Immature natural killer cell (primary cell): ENCODE results near the gene MAT2A. TPM values are rescaled to one million over a fixed set of nuclear protein-coding genes. Genes with fewer than 3 reads are reported as not detected.
"Not testable (repeated sequence)": the region's sequence is repeated elsewhere in the genome, so short reads cannot be mapped to it uniquely, and the experiment has no call there.

Source experiments
- DNase-seq, 3 donors: peaks; one replicate each; pipeline ENCODE4 v3.0.0; 2022; ENCODE audit warnings: mixed read lengths in 1 of 3
- H3K27ac Mint-ChIP-seq, 6 donors: one replicate each; pipeline ENCODE4 v1.8.0; 2020; ENCODE audit warnings: mixed read lengths in 6 of 6, mild to moderate bottlenecking in 5 of 6, inconsistent platforms in 4 of 6, moderate library complexity in 3 of 6
- H3K27me3 Mint-ChIP-seq, 3 donors: one replicate each; pipeline ENCODE4 v1.8.0; 2020 to 2021; ENCODE audit warnings: low read depth in 3 of 3, mild to moderate bottlenecking in 3 of 3, mixed read lengths in 3 of 3, moderate library complexity in 3 of 3, inconsistent platforms in 1 of 3
- H3K36me3 Mint-ChIP-seq, 3 donors: one replicate each; pipeline ENCODE4 v1.8.0; 2020; ENCODE audit warnings: mixed read lengths in 3 of 3, inconsistent platforms in 2 of 3, mild to moderate bottlenecking in 2 of 3
- H3K4me1 Mint-ChIP-seq, 2 donors: one replicate each; pipeline ENCODE4 v1.8.0; 2020; ENCODE audit warnings: inconsistent platforms in 2 of 2, mild to moderate bottlenecking in 2 of 2, mixed read lengths in 2 of 2, moderate library complexity in 1 of 2
- H3K4me3 Mint-ChIP-seq, 5 donors: one replicate each; pipeline ENCODE4 v1.8.0; 2020; ENCODE audit warnings: mild to moderate bottlenecking in 5 of 5, mixed read lengths in 5 of 5, inconsistent platforms in 3 of 5, moderate library complexity in 3 of 5
- H3K9me3 Mint-ChIP-seq, 6 donors: one replicate each; pipeline ENCODE4 v1.8.0; 2020; ENCODE audit warnings: mild to moderate bottlenecking in 6 of 6, mixed read lengths in 6 of 6, inconsistent platforms in 4 of 6, moderate library complexity in 3 of 6
- polyA plus RNA-seq, 3 donors: library from polyadenylated mRNA; unstranded; fragments of 300-500 nt; fragmentation: Illumina TruSeq; gene quantifications; one replicate each; pipeline ENCODE4 v1.2.3, GENCODE V29; 2021

The MAT2A gene
- polyA plus RNA-seq, 3 donors from 2014 or later = 46.5 to 115 (median 63.9) TPM

DNA sequence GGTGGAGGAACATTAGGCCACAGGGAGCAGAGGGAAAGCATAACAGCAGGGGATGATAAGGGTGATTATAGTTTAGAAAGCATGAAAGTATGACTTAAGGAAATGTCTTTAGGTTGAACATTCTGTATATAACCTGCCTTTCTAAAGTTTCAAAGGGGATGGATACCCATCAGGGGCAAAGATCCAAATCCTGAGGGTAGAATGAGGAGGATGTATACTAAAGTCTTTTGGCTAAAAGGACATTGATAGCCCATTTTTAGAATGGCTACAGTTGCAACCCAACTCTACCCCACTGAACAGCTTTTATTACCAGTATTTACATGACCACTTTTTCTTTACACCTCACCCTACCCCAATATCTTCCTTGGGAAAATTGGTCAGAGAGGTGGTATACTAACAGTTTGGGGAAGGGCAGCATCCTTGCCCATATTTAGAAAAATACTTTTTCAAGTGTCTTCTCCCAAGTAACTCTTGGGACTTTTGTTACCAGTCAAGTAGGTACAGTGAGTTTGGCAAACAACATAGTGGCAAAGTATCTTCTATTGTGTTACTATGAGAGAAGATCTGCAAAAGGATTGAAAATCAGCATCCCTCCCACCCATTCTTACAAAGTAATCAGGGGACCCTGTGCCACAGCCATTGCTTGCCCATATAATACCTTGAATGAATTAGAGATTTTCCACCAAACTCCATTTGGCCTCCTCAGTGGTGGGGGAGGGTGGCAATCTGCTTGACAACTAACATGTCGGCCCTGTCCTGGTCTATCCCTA is 8.3 kb downstream of the MAT2A start:
- Mint-ChIP-seq H3K4me3 (no peak overlapping the region), H3K27ac (peak overlapping the region in 4 of 6 donors; percentile 3 to 39 (median 15)), H3K4me1 (peaks cover 3 to 5% of the 10 kb centered on the region in 2 donors), H3K36me3 (peaks cover 18 to 37% (median 25%) of the 10 kb centered on the region in 3 donors), H3K27me3 (peaks cover 2 to 4% (median 3%) of the 10 kb centered on the region in 3 donors), H3K9me3 (no peaks in the 10 kb centered on the region)
- no peak for DNase-seq

DNA sequence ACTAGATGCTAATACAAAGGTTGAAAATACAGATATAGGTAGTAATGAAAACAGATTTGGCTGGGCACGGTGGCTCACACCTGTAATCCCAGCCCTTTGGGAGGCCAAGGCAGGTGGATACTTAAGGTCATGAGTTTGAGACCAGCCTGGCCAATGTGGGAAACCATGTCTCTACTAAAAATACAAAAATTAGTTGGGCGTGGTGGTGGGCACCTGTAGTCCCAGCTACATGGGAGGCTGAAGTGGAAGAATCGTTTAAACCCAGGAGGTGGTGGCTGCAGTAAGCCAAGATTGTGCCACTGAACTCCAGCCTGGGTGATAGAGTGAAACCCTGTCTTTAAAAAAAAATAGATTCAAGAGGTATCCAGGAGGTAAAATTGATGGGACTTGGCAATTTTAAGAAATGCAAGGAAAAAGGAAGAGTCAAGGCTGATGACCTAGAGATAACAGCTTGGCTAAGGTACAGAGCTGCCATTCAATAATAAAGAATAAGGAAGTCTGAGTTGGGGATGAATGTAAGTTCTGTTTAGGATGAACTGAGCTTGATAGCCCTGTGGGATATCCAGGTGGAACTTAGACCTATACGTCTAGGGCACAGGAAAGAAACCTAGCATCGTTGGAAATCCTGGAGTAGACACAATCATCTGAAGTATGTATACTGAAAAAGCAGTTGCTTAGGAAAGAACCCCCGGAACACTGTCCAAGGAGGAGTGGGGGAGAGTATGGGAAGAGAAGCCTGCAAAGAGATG is 9.1 kb downstream of the MAT2A start:
- Mint-ChIP-seq H3K27ac (peak overlapping the region in 1 of 6 donors; percentile 16), H3K36me3 (peaks cover 11 to 30% (median 19%) of the 10 kb centered on the region in 3 donors), H3K9me3 (no peaks in the 10 kb centered on the region), H3K4me3 (no peak overlapping the region), H3K4me1 (peaks cover 3 to 6% of the 10 kb centered on the region in 2 donors), H3K27me3 (peaks cover 2 to 3% (median 2%) of the 10 kb centered on the region in 3 donors)
- no peak for DNase-seq

DNA sequence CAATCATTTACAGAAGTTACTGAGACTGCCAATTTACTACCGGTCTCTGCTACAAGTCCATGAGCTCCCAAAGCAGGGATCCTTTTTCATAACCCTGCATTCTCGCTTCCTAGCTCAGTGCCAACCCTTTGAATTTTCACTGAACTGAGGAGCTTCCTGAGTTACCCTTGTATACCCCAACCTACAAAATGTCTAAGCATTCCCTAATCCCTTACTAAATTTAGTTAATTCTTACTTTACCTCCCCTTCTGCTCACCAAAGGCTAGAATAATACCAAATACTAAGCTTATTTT is 9.6 kb downstream of the MAT2A start:
- peaks cover 3 to 6% of the 10 kb centered on the region in 2 donors for H3K4me1 Mint-ChIP-seq
- H3K36me3 Mint-ChIP-seq = peaks cover 7 to 29% (median 15%) of the 10 kb centered on the region in 3 donors
- H3K9me3 Mint-ChIP-seq = no peaks in the 10 kb centered on the region
- peaks cover 2 to 3% (median 2%) of the 10 kb centered on the region in 3 donors for H3K27me3 Mint-ChIP-seq
- no peak overlapping the region for H3K4me3 Mint-ChIP-seq
- H3K27ac Mint-ChIP-seq = peak overlapping the region in 2 of 6 donors; percentile 10 to 16
- no peak for DNase-seq

DNA sequence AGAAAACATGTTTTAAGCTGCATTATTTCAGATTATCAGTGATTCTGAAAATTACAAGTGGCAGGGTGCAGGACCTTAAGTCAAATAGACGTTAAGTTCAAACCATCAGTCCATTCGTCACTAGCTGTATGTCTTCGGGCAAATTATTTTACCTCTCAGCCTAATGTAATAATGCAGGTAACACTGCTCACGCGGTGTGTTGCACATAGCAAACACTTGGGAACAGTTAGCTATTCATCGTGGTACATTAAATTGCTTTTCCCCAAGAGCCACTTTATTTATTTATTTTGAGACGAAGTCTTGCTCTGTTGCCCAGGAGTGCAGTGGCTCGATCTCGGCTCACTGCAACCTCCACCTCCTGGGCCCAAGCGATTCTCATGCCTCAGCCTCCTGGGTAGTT is 10.1 kb downstream of the MAT2A start:
- peaks cover 3 to 6% of the 10 kb centered on the region in 2 donors for H3K4me1 Mint-ChIP-seq
- no peak overlapping the region for H3K27ac Mint-ChIP-seq
- no peak overlapping the region for H3K4me3 Mint-ChIP-seq
- peaks cover 2 to 3% (median 2%) of the 10 kb centered on the region in 3 donors for H3K27me3 Mint-ChIP-seq
- H3K36me3 Mint-ChIP-seq = peaks cover 4 to 28% (median 15%) of the 10 kb centered on the region in 3 donors
- no peak for DNase-seq
- H3K9me3 Mint-ChIP-seq = no peaks in the 10 kb centered on the region

DNA sequence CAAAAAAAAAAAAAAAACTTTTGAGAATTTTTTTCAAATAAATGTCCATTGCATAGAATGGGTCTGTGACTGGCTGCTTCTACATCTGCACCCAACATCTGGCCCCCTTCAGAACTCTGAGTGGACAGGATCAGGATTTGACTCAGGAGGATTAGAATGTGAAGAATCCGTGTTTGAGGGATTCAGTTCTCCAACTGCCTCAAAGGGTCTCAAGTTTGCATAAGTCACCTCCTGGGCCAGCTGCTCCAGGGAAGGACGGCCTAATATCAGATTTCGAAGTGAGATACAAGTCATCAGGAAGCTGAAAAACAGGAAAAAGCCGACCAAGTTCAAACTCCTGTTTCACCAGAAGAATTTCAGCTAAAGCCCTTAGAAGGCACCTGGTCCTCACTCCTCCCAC is 10.9 kb downstream of the MAT2A start:
- Mint-ChIP-seq H3K9me3 (no peaks in the 10 kb centered on the region), H3K27ac (no peak overlapping the region), H3K4me3 (no peak overlapping the region), H3K4me1 (peaks cover 3 to 6% of the 10 kb centered on the region in 2 donors), H3K36me3 (peaks cover 0 to 28% (median 18%) of the 10 kb centered on the region in 3 donors), H3K27me3 (peaks cover 1 to 3% (median 2%) of the 10 kb centered on the region in 3 donors)
- DNase-seq = no peak

DNA sequence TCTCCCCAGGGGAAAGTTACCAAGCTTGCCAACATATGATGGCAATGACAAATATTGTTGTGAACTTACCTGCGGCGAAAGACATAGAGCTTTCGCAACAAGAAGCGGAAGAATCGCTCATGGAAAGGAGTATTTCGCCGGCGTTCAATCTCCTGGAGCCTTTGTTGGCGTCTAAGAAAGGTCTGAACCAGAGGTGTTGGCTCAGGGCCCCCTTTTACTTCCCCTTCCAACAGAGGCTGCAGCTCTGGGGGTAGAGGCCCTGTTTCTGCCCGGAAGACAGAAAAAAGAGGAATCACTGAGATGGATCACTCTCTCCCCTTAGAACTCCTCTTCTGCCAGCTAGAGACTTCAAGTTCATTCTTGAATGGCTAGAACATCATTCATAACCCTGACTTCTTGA is 11.5 kb downstream of the MAT2A start:
- Mint-ChIP-seq H3K36me3 (peaks cover 0 to 28% (median 19%) of the 10 kb centered on the region in 3 donors), H3K9me3 (no peaks in the 10 kb centered on the region), H3K27ac (no peak overlapping the region), H3K27me3 (peaks cover 0 to 3% (median 2%) of the 10 kb centered on the region in 3 donors), H3K4me1 (peaks cover 3 to 6% of the 10 kb centered on the region in 2 donors), H3K4me3 (no peak overlapping the region)
- no peak for DNase-seq

DNA sequence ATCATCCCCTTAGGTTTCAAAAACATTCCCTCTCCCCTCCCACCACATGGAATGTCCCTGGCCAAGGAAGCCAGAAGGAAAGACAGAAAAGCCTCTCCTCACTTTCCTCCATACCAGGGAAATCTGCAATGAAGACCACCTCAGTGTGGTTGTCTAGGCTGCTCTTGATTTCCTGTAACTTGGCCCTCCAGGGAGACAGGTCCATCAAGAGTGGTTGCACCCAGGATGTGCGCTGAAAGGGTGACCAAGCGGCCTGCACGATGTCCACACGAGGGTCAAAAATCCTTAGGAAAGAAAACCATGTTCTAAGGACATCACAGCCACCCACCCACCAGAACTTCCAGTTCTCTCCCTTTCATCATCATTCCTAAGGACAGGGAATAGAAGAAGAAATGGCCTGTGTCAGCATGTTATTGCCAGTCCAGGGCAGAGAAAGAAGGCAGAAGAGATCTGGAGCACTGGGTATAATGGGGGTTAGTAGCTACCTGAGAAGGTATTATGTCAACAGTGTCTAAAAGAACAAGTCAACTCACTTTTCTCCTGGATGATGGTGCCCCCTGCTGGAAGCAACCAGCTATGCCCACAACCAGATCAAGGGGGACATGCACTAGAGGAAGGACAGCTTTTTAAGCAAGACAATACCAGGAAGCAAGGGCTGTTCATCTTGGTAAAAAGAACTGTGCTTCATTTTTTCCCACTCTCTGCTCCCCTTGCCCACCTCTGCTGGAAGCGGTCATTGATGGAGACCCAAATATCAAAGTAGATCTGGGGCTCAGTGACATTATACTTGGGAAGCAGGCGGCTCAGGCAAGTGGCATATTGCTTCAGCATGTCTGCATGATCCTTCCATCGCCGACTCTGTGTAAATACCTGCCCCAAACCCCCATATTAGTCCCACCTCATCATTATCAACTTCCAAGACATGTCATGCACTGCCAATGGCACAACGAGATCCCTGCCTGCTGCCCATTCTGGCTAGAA is 13.0 kb downstream of the MAT2A start:
- peak overlapping the region in 2 of 6 donors; percentile 1 to 9 for H3K27ac Mint-ChIP-seq
- H3K4me1 Mint-ChIP-seq = peaks cover 3 to 6% of the 10 kb centered on the region in 2 donors
- H3K36me3 Mint-ChIP-seq = peaks cover 0 to 29% (median 19%) of the 10 kb centered on the region in 3 donors
- DNase-seq = peak; percentile 81 to 85 (median 81)
- no peaks in the 10 kb centered on the region for H3K9me3 Mint-ChIP-seq
- no peak overlapping the region for H3K4me3 Mint-ChIP-seq
- peaks cover 0 to 3% (median 0%) of the 10 kb centered on the region in 3 donors for H3K27me3 Mint-ChIP-seq

DNA sequence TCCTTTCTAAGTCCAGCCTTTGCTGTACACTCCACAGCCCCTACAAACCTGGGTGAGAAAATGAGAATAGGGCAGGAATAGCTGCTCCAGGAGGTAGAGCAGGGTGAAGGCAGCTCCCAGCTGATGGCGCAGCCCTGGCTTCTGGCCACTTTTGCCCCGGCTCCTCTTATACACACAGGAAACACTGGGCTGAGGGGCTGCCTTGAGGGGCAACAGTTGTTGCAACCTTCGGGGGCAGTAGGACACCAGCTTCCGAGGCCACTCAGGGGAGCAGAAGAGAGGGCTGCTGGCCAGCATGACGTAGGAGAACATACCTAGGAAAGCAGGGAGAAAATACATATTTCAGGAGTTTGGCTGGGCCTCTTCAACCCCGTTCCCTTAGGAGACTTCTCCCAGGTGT is 14.2 kb downstream of the MAT2A start:
- H3K27ac Mint-ChIP-seq = no peak overlapping the region
- no peak overlapping the region for H3K4me3 Mint-ChIP-seq
- peaks cover 3 to 6% of the 10 kb centered on the region in 2 donors for H3K4me1 Mint-ChIP-seq
- H3K27me3 Mint-ChIP-seq = no peaks in the 10 kb centered on the region
- DNase-seq = no peak
- H3K36me3 Mint-ChIP-seq = peaks cover 0 to 34% (median 19%) of the 10 kb centered on the region in 3 donors
- H3K9me3 Mint-ChIP-seq = no peaks in the 10 kb centered on the region

DNA sequence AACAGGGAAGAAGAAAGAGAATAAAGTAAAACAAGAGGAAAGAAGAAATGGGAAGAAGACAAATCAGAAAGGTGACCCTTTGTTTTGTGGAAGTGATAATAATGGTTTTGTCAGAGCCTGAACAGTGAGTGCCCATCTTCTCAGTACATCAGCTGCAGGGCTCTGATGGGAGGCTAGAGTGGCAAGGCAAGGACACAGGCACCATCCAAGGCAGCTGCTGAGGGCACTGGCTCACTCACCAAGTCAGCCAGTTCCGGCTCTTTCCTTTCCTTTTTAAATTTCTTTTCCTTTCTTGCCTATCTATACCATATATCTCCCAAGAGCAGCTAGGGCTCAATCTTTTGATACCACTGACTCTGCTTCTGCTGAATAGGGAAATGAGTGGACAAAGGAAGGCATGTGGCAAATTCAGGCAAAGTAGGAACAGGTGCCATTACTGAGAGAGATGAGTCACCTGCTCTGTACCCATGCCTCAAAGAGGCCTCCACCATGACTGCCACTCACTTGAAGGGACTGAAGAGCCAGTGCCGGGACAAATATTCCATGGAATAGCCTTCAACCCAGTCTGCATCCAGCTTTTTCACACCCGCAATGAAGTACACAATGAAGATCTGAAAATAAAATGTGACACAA is 16.1 kb downstream of the MAT2A start:
- Mint-ChIP-seq H3K4me1 (peaks cover 13 to 14% of the 10 kb centered on the region in 2 donors), H3K36me3 (peaks cover 0 to 31% (median 19%) of the 10 kb centered on the region in 3 donors), H3K27ac (peak overlapping the region in 2 of 6 donors; percentile 4 to 23), H3K4me3 (no peak overlapping the region), H3K27me3 (no peaks in the 10 kb centered on the region), H3K9me3 (no peaks in the 10 kb centered on the region)
- DNase-seq = no peak

DNA sequence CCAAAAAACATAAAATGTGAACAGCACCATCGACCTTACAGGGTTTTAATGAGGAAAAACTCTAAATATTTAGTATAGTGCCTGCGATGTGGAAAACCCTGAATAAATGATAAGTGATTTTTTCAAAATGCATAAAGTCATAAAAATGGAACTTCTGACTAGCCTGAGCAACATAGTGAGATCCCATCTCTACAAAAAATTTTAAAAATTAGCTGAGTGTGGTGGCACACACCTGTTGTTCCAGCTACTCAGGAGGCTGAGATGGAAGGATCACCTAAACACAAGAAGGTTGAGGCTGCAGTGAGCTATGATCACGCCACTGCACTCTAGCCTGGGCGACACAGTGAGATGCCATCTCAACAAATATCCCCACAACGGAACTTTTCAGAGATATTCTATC is 18.2 kb downstream of the MAT2A start:
- H3K4me1 Mint-ChIP-seq = peaks cover 26 to 28% of the 10 kb centered on the region in 2 donors
- no peaks in the 10 kb centered on the region for H3K9me3 Mint-ChIP-seq
- peaks cover 0 to 20% (median 6%) of the 10 kb centered on the region in 3 donors for H3K36me3 Mint-ChIP-seq
- H3K4me3 Mint-ChIP-seq = no peak overlapping the region
- DNase-seq = no peak
- no peak overlapping the region for H3K27ac Mint-ChIP-seq
- peaks cover 2 to 5% (median 5%) of the 10 kb centered on the region in 3 donors for H3K27me3 Mint-ChIP-seq

DNA sequence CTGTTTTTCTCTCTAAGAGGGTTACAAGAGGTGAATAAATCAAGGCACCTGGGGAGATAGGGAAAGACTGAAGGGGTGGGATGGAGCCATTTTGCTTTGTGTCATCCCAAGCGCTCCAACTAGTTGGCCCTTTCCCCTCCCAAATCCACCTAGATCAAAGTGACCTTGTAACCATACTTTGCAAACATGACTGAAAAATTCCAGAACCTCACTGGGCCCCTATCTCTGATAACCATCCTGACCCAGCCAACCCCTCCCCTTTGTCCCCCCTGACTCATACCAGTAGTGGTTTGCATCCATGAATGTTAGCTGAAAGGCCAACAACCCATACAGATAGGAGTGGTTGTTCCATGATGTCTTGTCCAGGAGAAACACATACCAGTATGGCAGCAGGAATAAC is 19.2 kb downstream of the MAT2A start:
- Mint-ChIP-seq H3K4me1 (peaks cover 25 to 26% of the 10 kb centered on the region in 2 donors), H3K9me3 (no peaks in the 10 kb centered on the region), H3K27me3 (peaks cover 2 to 6% (median 5%) of the 10 kb centered on the region in 3 donors), H3K4me3 (no peak overlapping the region), H3K27ac (peak overlapping the region in 1 of 6 donors; percentile 29), H3K36me3 (peaks cover 0 to 16% (median 4%) of the 10 kb centered on the region in 3 donors)
- DNase-seq = no peak

DNA sequence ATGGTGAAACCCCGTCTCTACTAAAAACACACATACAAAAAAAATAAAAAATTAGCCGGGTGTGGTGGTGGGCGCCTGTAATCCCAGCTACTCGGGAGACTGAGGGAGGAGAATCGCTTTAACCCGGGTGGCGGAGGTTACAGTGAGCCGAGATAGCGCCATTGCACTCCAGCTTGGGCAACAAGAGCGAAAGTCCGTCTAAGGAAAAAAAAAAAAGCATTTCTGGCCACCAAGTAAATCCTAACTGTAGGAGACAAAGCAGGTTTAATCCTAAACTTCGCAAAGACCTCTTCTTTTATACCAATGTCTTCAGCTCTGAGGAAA is 21.4 kb downstream of the MAT2A start:
- Mint-ChIP-seq H3K4me3 (peak overlapping the region; percentile 95 to 99 (median 95)), H3K4me1 (peaks cover 25 to 26% of the 10 kb centered on the region in 2 donors), H3K27ac (peak overlapping the region in 5 of 6 donors; percentile 92 to 98 (median 95))
- H3K36me3 Mint-ChIP-seq, H3K27me3 Mint-ChIP-seq, H3K9me3 Mint-ChIP-seq, DNase-seq: not testable (repeated sequence)

DNA sequence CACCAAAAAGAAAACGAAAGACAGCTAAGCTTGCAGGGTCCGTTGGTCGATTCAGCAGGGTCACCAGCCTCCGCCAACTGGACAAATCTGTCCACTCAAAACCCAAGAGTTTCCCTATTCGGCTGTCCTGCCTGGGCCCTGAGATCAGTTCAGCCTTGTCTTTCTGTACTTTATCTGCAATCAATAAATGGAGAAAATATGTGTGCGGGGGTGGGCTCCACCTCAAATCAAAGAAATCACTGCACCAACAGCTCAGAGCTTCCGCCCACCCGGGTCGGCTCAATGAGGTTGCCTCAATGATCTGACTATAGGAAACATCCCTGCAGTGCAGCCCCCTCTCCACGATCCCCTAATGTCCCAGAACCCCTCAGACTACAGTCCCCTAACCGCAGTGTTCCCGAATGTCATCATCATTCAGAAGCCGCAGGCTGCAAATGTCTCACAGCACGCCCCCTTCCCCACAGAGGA is 21.9 kb downstream of the MAT2A start:
- Mint-ChIP-seq H3K4me1 (peaks cover 25 to 26% of the 10 kb centered on the region in 2 donors), H3K36me3 (peaks cover 0 to 8% (median 0%) of the 10 kb centered on the region in 3 donors), H3K4me3 (peak overlapping the region; percentile 95 to 99 (median 95)), H3K27me3 (peaks cover 4 to 6% (median 6%) of the 10 kb centered on the region in 3 donors), H3K27ac (peak overlapping the region; percentile 92 to 98 (median 96)), H3K9me3 (peaks cover 0 to 1% (median 0%) of the 10 kb centered on the region in 6 donors)
- no peak for DNase-seq
